Measurements from ENCODE around the gene LCN1.
"Not testable (repeated sequence)": the region's sequence is repeated elsewhere in the genome, so short reads cannot be mapped to it uniquely, and the experiment has no call there.

LCN1 gene

DNA sequence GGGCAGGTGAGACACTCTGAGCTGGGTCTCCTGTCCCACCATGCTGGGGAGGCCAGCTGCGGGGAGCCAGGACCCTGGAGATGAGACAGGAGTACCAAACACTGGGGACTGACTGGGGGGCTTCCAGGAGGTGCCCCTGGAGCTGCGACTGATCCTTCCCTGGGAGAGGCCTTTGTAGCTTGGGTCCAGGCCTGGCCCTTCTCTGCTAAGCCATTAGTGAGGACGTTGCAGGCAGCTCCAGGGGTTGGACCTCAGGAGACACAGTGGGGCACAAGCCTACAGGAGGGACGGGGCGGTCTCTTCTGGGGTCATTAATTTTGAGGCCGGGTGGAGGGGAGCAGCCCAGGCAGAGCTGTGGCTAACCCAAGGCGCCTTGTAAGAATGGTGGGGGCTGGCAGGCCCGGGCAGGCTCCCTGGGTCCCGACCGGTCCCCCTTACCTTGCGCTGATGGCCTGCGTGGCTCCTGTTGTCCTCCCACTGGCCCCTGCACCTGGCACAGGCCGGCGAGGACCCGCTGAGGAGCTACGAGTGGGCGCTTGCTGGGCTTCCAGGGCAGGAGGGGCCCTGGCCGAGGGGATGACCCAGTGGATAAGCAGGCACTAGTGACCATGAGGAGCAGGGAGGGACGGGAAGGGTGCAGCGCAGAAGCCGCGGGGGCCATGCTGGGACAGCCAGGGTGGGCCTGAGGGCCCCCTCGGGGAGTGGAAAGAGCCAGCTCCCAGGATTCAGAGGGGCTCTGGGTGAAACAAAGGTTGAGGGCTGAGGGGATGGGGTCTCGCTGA, 15.6 kb upstream of the LCN1 start:
- no peak for DNase-seq

- DNase-seq = no peak
These were observed 14.7 kb upstream of the LCN1 start for GRCh38 chr9:135506327-135507103.

DNA sequence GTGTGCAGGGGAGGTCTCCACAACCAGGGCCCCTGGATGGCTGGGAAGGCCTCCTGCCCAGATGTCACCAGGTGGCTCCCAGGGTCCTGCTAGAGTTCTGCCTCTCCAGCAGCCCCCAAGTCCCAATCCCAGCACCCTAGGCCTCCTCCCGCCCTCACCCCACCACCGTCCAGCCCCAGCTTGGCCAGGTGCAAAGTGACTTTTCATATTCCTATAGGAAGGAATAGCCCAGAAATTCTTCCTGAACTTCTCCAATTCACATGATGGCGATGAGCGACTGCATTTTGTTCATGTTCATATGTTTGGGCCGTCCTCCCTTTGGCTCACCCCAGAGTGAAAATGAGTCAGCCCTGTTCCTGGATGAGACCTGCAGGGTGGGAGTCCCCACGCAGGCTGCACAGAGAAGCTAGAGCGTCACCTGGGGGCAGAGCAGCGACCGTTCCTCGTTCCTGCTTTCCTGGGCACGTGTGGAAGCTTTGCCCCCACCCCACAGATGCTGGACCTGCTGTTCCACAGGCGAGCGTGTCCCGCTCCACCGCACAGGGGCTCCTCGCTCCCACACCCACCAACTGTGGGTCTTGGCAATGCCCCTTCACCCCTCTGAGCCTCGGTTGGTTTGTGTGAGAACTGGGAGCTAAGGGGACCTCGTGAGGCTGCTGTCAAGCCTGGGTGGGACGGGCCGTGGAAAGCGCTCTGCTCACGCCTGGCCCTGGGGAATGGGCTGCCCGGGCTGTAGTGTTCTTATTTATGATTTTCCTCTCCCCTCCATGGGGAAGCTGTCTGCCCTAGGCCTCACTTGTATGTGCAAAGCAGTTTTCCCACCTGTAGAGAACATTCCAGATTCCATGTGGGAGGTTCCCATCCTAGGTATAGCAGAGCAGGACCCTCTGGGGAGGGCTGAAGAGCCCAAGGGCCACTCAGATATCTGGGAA, 13.9 kb upstream of the LCN1 start:
- no peak for DNase-seq

DNA sequence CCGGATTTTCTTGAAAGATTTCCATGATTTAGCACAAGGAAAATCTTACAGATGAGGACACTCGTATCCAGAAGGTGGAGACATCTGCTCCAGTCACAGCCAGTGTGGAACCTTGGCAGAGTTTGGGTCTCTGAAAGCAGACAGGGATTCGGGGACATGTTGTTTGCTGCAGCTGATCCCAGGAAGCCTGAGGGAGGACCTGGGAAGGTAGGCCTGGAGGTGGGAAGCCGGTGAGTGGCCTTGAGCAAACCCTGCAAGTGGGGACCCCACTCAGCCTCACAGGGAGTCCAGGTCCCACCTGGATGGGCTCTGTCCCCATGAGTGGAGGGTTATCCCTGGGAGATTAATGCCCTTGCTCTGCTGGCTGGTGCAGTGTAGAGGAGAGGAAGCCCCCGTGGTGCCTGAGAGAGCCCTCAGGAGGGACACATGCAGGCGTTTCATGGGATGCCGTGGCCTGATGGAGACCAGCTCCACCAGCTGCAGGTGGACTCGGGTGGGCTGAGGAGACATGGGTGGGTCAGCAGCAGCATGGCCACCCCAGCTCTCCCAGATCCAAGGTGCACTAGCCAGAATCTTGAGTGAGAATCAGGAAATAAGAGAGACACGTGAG, 12.9 kb upstream of the LCN1 start:
- no peak for DNase-seq

GRCh38 chr9:135509458-135509857, 11.8 kb upstream of the LCN1 start:
- no peak for DNase-seq

DNA sequence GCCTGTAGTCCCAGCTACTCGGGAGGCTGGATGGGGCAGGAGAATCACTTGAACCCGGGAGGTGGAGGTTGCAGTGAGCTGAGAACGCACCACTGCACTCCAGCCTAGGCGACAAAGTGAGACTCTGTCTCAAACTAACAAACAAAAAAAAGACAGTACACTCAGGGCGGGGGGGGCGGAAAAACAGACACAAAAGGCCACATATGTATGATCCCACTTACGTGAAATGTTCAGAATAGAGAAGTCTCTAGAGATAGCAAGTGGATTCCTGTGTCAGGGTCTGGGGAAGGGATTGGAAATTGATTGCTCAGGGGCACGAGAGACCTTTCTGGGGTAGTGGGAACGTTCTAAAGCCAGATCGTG, 9.0 kb upstream of the LCN1 start:
- DNase-seq = no peak

DNA sequence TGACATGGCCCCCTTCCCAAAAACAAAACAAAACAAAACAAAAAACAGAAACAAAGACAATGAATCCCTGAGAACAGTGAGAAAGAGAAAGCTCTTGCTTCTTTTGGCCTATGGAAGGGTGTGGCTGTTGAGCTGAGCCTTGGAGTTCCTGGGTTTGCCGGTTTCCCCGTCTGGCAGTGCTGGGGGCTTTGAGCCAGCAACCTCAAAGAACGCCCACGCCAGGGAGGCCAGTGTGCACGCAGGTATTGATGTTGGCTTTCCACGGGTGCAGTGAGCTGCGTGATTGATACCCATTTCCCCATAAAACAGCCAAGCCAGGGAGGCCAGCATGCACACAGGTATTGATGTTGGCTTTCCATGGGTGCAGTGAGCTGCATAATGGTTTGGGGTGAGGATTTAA, 8.3 kb upstream of the LCN1 start:
- DNase-seq = no peak

DNA sequence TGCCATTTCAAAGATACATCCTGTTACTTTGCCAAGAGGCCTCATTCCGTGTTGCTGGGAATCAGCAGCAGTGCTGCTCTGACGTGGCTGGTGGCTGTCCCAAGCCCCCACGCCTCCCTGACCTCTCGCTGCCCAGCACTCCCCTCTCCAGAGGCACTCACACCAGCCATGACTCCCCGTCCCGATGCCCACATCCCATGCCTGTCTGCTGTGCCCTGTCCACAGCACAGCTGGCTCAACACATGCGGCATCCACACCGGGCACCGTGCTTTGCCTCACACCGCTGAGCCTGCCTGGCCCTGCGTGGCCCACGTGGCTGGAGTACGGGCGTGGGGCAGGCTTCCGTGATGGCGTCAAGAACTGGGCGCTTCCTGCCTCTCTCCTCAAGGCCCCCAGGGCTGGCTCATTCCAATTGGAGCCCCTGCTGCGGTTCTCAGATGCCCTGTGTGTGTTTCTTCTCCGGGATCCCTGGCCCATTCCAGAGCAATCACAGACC, 7.8 kb upstream of the LCN1 start:
- DNase-seq = no peak

DNA sequence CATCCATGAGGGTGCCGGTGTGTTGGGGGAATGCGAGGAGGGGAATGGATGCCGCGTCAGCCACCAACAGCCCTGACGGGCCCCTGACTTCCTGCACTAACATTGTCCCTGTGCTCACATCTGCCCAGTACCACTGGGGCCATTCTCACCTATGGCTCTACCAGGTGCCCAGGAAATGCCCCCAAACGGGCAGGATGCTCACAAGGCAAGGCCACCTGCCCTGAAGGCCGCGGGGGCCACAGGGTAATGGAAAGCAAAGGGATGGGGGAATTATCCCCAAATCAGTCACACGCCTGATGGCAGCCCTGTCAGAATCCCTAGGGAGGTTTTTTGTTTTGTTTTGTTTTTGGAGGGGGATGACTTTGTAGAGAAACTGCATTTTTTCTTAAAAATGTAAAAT, 7.3 kb upstream of the LCN1 start:
- not testable (repeated sequence) for DNase-seq

DNA sequence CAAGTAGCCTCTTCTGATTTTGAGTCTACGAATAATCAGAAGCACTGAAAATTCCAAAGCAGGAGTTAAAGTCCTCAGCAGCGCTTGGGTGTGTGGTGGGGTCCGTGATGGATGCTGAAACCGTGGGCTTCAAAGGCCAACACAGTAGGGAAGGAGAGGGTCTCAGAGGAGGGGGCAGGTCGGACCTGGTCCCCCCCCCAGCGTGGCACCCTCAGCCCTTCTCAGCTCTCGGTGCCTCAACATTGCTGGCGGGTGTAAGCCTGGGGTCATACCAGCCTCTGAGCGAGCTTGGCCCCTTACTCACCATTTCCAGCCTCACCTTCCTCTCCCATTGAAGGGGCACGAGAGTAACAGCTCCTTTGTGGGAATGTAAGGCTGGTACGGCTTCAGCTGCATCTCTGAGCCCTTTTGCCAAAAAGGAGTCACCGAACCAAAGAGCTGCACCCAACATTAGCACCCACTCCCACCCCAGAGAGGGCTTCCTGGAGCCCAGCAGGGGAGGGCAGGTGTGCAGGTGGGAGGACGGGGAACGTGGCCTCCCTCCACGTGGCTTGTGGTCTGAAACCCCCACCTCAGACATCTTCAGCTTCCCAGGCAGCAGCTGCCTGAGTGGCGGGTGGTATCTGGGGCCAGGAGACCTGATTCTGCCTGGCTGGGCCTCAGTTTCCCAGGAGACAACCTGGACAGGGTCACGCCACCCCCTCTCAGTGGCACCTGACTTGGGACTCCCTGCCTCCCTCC, 6.7 kb upstream of the LCN1 start:
- DNase-seq = no peak

GRCh38 chr9:135515083-135515951, 5.9 kb upstream of the LCN1 start:
- DNase-seq = no peak

GRCh38 chr9:135516132-135516860, 4.9 kb upstream of the LCN1 start:
- DNase-seq = no peak

DNA sequence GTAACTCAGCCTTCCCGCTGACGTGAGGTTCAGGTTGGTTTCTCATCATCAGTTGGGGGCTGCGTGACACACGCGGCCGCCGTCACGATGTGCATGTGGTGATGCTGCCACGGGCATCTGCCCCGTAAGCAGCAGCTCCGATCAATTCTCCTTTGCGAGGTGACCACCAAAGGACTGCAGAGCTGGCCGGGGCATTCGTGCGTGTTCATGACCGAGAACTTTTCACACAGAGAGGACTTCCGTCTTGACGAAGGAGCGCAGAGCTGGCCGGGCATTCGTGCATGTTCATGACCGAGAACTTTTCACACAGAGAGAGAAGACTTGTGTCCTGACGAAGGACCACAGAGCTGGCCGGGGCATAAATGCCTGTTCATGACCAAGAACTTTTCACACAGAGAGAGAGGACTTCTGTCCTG, 3.8 kb upstream of the LCN1 start:
- no peak for DNase-seq

DNA sequence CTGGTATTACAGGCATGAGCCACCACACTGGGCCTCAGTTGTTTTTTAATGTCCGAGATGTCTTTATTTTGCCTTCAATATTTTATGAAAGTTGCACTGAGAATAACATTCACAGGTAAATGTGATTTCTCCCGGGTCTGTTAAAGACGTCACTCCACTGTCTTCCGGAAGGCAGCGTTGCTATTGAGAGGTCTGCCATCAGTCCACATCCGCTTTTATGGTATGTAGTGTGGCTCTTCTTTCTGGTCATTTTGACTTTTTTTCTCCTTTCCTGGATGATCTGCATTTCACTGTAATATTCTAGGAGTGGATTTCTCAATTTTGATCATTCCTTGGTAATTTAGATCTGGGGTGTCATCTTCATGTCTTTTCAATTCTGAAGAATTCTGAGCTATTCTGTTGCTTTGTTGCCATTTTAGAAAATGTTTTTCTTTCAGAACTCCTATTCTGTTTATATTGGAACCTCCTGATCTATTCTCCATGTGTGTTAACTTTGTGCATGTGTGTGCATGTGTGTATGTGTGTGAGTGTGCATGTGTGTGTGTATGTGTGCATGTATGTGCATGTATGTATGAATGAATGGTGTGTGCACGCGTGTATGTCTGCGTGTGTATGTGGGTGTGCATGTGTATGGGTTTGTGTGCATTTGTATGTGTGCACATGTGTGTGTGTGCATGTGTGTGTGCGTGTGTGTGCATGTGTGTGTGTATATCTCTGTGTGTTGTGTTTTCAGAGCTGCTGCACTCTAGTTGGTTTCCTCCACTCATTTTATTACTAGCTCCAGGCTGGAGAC, 1.9 kb upstream of the LCN1 start:
- no peak for DNase-seq

DNA sequence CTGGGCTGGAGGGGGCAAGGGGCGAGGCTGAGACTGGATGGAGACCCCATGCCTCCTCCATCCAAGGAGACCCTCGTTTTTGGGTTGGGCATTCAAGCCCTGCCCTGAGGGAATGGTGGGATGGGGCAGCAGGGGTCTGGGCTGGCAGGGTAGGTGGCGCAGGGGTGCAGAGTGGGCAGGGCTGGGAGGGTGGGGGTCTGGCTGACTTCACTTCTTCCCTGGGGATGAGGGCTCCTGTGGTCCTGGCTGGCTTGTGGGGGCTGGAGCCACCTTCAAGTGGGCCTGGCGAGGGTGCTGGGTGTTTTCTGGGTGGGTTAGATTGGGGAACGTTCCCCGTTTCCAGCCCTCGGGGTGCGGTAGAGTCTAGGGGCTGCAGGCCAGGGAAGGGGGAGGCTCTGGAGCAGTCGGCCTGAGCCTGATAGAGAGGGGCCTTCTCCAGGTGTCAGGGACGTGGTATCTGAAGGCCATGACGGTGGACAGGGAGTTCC, 412 bp downstream of the LCN1 start:
- no peak for DNase-seq

DNA sequence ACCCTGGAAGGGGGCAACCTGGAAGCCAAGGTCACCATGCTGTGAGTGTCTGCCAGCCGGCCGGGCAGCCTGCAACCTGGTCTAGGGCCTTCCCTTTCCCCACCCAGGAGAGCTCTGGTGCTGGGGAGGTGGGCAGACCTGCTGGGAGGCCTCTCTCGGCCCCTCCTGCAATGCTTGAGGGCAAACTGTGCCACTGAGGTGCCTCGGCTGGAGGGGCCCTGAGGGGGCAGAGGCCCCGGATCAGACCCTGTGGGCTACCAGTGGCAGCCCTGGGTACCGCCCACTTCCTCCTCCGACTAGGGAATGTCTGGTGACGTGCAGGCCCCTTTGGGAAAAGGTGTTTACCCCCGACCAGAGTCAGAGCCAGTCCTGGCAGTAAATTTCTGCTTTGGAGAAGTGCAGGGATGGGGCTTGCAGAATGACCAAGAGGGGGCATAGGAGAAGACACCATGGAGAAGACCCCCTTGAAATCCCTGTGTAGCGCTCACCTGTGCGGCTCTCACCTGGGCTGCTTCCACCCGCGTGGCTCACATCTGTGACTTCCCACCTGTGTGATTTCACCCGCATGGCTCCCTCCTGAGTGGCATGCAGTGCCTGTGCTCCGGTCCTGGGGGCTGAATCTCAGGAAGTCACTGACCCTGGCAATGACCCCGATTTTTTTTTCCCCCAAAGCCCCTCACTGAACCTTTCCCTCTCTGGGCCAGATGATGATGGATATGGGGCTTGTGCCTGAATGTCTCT, 1.1 kb downstream of the LCN1 start:
- no peak for DNase-seq

DNA sequence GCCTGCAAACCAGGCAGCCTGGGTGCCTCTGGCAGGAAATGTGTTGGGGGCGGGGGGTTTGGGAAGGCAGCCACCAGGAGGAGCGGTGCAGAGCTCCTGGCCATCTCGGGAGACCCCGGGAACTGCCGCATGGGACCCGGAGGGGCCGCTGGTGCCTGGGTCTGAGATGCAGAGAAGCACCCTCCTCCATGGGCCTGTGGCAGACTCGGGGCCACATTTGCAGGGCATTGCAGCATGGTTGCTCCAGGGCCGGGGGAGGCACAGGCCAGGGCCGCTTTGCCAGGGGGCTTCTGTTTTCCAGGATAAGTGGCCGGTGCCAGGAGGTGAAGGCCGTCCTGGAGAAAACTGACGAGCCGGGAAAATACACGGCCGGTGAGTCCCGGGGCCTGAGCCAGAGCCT, 1.7 kb downstream of the LCN1 start:
- no peak for DNase-seq

DNA sequence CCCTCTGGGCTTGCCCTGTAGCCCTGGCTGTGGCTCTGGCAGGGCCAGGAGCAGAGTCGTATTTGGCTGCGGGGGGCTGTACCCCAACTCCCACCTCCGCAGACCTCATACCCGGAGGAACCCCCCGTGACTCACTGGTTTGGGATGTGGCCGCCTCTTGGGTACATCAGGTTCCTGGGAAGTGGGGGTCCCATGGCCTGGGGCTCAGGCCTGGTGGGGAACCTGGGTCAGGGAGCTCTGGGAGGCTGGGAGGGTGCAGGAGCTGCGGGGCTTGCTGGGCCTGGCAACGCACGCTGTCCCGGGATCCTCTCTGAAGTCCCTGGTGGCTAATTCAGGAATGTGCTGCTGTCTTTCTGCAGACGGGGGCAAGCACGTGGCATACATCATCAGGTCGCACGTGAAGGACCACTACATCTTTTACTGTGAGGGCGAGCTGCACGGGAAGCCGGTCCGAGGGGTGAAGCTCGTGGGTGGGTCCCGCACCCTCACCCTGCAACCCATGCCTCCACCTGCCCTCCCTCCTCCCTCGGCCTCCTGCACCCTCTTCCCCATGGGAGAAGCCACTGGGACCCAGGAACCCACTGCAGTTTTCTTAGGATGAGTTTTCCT, 2.4 kb downstream of the LCN1 start:
- no peak for DNase-seq

All from fibroblast of upper back skin (primary cell).